NCI-H2196 (cell line): ENCODE results near the gene OCA2.
"Not testable (repeated sequence)": the region's sequence is repeated elsewhere in the genome, so short reads cannot be mapped to it uniquely, and the experiment has no call there.

Experiments used
- DNase-seq: peaks from one replicate; lab custom pipeline; 2025; ENCODE audit not compliant: unreplicated experiment; lab: John Stamatoyannopoulos, UW

OCA2 gene

DNA sequence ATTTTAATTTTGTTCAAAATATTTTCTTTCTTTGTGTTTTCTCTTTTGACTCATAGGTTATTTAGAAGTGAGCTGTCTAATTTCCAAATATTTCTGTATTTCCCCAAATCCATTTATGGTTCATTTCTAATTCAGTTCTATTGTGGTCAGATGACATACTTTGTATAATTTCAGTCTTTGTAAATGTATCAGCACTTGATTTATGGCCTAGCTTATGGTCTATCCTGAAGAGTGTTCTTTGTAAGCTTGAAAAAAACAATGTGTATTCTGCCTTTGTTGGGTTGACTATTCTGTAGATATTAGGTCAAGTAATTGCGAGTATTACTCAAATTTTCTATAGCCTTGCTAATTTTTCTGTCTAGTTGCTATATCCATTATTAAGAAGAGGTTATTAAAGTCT is 311.2 kb downstream of the OCA2 start:
- no peak for DNase-seq

DNA sequence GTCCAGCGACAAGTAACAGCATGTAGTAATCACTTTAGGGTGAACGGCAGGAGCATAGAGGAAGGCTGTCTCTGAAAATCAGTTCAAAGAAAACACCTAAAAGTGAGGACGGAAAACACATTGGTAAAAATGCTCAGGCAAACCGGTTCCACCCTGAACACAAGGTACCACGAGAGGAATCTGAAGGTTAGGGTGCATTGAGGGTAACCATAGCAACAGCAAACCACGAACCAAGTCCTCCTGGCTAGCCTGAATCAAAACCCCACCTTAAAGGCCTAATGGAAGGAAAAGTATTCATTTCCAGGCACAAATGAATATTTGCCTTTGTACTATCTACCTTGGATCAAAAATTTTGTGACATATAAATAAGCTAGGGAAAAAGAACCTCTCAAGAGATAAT is 315.0 kb downstream of the OCA2 start:
- no peak for DNase-seq

DNA sequence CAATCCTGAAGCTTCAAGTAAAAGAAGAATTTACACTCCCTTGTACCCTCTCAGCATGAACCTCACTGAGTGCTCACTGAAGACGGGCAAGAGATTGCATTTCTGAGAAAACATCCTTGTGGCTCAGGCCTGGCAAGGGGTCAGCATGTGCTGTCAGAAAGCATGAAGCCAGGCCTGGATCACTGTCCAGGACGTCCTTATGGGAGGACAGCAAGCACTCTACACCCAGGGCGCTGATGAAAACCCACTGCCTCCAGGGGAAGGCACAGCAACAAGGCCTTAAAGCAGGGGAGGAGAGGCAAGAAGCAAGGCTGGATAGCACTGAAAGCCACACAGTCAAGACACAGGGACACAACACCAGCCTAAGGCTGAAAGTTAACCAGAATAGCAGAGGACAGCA is 315.4 kb downstream of the OCA2 start:
- DNase-seq, result no peak

DNA sequence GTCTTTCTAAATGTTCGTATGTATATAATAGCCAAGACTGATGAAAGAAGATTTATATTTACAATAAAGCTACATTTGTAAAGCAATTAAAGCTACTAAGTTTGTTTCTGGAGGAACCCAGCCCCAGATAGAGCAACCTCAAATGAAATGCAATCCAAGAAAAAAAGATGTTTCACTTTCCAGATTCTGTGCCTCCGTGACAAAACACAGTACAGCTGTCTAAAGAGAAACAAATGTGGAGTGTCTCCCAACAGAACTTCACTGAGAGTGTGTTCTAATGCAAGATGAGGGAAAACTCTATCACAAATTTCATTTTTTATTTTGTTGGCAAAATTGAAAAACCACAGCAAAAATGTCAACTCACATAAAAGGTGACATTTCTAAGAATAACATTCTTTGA is 317.0 kb downstream of the OCA2 start:
- no peak for DNase-seq

DNA sequence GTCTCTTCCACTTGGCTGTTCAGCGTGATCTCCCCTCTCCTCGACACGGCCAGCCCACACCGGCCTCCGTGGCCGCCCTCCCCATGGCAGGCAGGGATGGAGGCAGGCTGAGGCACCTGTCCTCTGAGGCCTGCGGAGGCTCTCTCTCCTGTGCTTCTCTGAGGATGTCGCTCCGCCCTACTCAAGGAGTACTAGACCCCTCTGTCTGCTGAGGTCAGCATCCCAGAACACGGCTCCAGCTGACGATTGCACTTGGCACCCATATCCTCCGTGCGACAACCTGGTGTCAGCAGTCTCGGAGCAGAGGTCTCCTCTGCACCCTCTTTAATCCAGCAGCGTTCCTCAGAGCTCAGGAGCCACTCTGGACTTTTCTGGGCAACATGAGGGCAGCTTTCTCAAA is 322.6 kb downstream of the OCA2 start:
- DNase-seq, result no peak

DNA sequence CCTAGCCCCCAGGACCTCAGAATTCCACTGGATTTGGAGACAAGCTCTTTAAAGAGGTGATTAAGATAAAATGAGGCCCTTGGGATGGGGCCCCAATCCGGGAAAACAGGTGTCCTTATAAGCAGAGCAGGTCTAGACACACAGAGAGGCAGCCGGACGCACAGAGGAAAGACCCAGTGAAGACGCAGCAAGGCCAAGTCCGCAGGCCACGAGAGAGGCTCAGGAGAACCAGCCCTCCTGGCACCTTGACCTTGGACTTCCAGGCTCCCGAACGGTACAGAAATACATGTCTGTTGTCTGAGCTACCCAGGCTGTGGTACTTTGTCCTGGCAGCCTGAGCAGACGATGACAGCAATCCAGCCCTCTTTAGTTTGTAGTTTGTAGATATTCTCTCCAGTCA is 324.5 kb downstream of the OCA2 start:
- no peak for DNase-seq

DNA sequence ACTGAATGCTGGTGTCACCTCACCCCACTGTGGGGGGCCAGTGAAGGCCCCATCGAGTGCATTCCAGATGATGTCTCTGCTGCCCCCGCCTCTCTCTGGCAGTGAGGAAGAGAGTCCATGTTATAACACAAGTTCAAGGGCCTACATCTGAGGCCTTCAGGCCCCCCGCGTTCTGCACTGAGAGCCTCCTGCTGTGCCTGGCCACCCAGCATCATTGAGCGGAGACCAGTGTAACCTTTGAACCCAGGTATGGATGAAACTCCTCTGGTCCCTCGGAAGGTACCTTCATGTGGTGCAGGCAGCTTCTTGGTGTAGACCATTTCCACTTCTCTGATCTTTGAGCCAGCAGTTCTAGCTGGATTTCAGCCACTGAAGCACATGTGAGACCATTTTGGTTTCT is 324.9 kb downstream of the OCA2 start:
- DNase-seq, result no peak

DNA sequence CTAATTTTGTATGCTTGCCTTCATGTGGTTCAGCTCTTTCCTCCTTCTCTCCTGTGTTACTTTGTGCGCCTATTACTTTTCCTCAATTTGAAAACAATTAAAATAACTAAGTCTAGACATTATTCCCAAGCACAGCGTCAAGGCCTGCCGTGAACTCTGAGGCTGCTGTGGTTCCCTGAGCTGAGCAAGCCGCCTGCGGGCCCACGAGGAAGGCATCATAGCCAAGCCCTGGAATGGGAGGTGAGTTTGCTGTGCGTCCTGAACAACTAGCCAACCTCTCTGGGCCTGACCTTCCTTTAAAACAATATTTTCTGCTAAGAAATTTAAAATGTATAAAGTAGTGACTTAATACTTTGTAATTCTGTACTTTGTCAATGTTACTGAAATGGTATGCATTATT is 327.2 kb downstream of the OCA2 start:
- DNase-seq, result no peak

DNA sequence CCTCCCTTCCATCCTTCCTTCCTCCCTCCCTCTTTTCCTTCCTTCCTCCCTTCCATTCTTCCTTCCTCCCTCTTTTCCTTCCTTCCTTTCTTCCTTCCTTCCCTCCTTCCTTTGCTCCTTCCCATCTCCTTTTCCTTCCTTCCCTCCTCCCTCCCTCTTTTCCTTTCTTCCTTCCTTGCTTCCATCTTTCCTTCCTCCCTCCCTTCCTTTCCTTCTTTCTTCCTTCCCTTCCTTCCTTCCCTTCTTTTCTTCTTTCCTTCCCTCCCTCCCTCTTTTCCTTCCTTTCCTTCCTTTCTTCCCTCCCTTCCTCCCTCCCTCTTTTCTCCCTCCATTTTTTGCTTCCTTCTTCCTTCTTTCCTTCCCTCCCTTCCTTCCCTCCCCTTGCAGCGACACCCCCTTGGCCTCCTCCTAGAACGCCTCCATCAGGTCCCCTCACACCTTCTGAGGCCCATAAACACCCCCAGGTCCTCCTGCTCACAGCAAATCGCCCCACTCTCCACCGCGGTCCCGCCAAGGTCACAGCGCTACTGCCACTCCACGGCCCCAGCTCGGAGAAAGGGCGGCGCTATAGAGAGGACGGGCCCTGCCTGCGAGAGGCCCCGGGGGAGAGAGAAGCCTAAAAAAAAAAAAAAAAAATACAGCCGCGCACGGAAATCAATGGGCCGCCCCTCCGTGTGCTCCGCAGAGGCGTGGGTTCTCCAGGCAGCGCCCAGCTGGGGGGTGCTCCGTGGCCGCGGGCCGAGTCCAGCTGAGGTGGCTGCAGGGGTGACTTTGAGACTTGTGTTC is 328.2 kb downstream of the OCA2 start:
- no peak for DNase-seq

DNA sequence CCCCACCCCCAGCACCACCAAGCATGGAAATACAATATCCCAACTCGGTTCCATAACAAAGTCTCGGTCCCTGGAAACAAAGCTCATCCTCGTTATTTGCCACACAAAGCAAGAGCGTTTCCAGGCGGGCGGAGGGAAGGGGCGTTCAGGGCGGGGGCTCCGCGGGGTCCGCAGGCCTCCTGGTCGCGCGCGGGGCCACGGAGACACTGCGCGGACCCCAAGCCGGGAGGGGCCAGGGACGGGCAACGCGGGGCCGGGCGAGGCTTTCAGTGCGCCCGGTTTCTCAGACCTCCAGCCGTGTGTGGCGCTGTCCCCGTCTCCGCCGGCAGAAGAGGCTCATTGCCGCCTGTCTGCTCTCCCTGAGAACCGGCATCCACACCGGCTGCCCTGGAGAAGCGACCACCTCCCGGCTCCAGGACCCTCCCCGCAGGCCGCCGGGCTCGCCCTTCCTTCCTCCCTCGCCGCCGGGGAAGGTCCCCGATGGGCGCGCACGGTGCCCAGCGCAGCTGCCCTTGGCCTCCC is 329.0 kb downstream of the OCA2 start:
- DNase-seq, result no peak

DNA sequence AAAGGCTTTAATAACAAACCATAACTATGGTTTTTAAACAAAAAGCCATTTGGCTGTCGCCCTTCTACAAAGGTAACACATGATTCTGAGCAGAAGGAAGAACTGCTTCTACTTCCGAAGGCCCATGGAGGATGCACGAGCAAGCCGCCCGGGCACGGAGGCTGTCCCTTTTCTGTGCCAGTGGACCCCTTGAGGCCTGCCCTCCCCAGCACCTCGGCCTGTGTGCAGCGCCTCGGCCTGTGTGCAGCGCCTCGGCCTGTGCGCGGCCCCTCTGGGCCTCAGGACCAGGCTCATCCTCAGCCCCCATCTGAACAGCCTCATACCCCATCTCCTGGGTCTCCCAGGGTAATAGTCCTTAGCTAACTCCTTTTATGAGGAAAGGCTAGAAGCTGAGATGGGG is 329.5 kb downstream of the OCA2 start:
- no peak for DNase-seq

DNA sequence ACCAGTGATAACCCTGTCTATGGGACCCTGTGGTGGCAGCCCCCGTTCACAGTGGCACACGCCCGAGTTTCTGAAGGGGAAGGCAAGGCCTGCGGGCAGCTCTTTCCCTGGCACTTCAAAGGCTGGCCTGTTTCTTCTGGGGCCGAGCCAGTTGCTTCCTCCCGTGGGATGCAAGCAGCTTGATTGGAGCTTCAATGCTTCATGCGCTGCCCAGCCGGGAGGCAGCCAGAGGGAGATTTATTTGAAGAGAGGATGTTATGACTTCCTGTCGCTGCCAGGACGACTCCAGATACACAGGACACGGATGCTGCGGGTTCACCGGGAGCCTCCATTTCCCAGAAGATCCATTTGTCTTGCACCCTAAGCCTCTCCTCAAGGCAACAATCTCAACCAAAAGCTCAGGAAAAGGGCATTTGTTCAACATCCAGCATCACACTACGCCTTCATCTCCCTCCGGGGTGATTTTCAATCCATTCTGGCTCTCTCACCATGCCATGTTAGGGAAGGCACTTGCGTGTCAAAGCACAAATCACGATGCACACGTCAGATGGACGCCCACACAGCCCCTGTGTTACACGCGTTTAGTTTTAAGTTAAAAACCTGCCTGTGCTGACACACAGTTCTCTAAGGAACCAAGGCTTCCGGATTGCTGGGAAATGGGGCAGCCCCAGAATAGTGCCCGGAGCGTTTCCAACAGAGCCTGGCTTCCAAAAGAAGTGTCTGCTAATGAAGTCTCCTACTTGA is 330.2 kb downstream of the OCA2 start:
- DNase-seq, result no peak

DNA sequence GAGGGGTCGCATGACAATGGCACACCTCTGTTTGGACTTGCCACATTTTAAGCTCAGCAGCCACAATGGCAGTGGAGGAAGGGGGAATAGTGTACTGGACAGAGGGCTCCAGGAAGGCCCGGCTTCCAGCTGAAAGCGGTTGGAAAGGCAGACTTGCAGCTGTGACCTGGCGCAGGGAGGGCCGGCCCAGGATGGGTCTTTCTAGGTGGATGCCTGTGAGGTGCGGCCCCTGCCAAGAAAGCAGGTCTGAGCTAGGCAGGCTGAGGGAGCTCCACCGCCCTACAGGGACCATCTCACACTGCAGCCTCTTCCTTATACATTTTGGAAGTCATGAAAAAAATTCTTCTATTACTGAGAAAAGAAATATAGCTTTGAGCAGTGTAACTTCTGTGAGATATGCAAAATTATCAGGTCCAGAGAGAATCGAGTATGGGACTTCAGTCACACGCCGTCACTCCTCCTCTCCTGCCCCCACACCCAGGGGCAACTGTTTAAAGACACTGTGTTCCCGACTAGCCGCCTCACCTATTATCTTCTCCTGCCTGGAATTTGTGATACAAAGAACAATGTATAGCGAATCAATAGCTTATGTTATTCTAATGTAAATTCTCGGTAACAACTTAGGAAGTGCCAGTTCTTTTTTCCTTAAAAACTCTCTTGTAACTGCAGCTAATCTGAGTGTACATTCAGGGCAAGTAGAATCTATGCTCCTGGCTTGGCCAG is 331.0 kb downstream of the OCA2 start:
- DNase-seq, result no peak

DNA sequence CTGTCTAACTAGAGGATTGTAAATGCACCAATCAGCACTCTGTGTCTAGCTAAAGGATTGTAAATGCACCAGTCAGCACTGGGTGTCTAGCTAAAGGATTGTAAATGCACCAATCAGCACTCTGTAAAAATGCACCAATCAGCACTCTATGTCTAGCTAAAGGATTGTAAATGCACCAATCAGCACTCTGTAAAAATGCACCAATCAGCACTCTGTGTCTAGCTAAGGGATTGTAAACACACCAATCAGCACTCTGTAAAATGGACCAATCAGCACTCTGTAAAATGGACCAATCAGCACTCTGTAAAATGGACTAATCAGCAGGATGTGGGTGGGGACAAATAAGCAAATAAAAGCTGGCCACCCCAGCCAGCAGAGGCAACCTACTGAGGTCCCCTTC is 331.7 kb downstream of the OCA2 start:
- DNase-seq, result not testable (repeated sequence)

DNA sequence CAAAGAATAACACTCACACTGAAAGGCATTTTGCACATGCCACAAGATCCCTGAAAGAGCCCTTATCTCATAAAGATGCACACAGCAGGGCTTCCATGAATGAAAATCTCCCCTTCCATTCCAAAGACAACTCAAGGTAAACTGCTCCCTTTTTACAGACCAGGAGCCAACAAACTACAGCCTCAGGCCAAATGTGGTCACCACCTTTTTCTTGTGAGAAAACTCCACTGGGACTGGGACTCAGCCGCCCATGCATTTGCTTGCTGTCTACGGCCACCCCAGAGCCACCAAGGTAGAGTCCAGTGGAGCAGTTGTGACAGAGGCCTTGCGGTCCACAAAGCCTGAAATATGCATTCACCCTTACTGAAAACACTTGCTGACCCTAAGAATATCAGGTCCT is 334.8 kb downstream of the OCA2 start:
- no peak for DNase-seq

DNA sequence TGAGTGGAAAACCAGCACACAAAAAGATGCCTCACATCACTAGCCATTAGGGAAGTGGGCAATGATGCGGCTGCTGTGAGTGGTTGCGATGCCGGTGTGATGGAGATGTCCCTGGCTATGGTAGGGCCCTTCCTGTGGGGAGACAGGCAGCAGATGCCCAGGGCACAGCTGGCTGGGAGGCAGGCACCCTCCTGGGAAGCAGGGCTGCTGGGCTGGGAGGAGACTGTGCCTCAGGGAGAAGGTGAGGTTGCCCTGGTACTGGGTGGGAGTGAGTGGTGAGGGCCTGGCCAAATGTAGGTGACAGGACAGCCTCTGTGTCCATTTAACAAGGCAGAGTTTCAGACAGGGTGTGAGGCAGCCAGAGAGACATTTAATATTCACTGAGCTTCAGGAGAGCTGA is 335.6 kb downstream of the OCA2 start:
- DNase-seq, result no peak

DNA sequence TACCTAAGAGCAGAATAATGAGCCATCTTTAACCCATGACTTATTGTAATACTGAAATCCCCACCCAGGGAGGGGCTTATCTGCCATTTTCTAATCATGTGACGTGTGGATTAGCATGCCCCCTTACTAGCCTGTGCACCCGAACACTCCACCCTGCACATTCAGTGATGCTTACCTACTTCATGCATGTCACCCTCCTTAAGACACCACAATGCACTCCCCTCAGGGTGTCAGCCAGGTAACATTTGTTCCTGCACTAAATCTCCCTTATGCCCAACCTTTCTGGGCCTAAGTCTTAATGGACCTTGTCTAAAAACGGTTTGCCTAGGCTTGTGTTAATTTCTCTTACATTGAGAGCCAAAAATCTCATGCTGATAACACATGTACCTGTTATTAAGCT is 336.6 kb downstream of the OCA2 start:
- no peak for DNase-seq

DNA sequence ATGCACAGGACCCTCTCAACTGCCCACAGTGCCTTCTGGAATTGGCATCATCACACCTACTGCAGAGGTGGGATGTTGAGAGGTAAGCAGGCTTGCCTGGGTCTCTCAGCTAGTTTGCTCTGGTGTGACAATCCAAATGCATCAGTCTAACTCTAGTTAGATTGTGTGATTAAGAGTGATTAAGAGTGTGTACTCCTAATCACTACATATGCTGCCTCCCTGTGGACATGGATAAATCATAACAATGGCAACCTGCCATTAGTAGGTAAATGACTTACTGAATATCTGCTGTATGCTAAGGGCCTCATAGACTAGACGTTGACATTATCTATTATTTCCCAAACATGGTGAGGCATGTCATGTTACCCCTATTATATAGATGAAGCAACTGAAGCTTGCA is 342.1 kb downstream of the OCA2 start:
- no peak for DNase-seq

DNA sequence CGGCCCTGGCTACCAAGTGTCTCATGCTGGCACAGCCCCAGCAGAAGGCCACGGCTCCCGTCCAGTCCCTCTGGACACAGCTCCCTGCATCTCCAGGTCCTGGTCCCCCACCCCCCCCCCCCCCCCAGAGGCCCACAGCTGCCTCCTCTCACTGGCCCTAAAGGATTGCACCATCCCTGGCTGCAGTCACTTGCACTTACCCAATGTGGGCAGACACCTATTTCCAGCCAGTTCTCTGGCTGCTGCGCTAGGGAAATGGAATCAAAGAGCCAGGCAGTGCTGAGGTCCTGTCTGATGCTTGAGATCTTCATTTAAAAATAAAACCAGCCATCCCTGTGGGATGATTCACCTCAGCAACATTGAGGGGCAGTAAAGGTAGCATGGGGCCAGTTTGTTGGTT is 346.4 kb downstream of the OCA2 start:
- no peak for DNase-seq

DNA sequence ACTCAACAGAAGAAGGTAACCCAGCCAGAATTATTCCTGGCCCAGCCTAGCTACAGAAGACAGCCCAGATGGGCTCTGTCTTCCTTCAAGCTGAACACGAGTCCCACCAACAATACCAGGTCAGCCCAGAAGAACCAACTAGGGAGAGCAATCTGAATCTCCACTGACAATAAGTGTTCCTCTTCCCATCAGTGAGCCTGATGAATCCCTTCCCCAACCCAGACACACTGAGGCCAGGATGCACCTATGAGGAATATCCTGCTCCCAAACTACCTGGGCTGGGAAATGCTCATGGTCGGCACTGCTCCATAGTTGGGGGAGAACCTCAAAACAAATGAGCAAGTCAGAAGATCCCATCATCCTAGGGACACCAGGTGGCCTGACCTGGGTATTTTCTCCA is 351.1 kb downstream of the OCA2 start:
- DNase-seq, result no peak

DNA sequence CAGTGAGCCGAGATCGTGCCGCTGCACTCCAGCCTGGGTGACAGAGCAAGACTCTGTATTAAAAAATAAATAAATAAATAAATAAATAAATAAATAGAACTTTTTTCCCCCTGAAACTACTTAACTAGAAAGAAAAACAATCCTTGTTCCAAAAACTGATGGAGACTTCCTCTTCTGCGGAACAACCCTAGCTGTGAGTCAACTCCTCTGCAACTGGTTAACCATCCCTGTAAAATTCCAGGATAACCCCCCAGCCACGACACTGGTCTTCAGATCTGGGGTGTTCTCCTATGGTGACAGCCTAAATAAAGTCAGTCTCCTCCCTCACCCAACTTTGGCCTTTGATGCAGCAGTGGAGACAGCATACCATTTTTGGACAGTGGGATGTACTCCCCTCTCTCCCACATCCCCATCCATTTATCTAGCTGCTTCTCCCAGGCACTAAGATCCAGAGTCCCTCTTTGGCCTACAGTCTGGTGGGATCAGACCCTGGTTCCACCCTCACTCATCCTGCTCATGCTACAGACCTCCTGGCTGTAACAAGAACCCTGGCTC is 352.6 kb downstream of the OCA2 start:
- no peak for DNase-seq

DNA sequence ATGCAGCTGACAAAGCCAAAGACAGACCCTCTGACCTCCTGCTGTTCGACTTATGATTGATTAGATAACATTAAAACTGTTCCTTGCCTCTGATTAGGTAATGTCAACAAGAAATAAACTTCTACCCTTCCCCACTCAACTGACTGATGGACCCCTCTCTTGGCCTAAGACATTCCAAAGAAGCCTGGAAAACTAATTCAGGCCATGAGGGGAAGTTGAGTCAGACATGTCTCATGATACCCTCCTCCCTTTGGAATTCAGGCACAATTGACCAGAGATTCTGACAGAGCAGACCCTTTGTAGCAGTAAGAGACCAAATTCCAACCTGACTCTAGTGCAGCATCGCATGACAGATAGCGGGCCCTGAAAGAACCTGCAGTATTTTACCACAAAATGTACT is 354.5 kb downstream of the OCA2 start:
- no peak for DNase-seq
